NCI-H524 treated with DMSO at 0.1 percent for 48 hours (cell line): ENCODE results near the gene DIP2C.
"Not testable (repeated sequence)": the region's sequence is repeated elsewhere in the genome, so short reads cannot be mapped to it uniquely, and the experiment has no call there.

ENCODE experiments used
- DNase-seq: peaks from one replicate; lab custom pipeline; 2025; lab: John Stamatoyannopoulos, UW

The DIP2C gene

GRCh38 chr10:323651-324293, 365.7 kb downstream of the DIP2C start:
- DNase-seq: no peak

DNA sequence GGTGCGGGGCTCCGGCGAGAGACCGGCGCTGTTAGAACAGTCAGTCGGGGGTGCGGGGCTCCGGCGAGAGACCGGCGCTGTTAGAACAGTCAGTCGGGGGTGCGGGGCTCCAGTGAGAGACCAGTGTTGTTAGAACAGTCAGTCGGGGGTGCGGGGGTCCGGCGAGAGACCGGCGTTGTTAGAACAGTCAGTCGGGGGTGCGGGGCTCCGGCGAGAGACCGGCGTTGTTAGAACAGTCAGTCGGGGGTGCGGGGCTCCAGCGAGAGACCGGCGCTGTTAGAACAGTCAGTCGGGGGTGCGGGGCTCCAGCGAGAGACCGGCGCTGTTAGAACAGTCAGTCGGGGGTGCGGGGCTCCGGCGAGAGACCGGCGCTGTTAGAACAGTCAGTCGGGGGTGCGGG, 366.4 kb downstream of the DIP2C start:
- not testable (repeated sequence) for DNase-seq

- DNase-seq: no peak
These were observed 368.7 kb downstream of the DIP2C start for GRCh38 chr10:320771-321170.

DNA sequence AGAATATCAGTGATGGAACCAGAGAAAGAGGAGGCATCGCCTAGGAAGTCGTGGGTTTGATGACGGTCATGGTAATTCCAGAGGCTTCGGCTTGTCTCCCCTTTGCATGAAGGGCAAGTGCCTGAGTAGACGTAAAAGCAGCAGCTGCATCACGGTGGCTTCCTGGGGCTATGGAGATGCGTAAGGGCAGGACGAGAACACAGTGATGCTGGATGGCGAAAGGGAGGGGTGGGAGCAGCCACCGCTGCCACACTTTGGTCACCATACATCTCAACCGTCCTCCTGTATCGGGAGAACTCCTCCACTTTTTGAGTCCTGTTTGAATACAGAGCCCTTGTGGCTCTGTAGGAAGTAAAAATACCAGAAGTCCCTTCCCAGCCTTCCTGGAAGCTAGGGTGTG, 371.5 kb downstream of the DIP2C start:
- DNase-seq: no peak

DNA sequence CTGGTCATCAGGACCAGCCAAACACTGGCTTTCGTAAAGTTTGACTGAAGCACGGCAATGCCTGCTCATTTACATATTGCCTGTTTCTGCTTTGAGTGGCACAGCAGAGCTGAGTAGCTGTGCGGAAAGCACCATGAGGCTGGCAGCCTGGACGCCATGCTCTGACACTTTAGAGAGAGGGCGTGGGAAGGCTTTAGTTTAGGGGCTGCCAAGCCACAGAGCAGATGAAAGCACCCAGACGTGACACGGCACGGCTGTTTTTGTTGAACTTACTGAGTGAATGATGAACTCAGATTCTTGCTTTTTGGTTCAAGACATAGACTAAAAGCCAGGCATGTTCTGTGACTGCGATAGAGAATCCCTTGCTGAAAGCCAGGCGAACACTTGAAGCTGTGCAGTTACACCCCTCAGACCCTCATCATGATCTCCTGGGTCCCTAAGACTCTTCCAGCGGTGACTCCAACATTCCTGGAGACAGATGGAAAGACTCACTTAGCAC, 372.1 kb downstream of the DIP2C start:
- DNase-seq: no peak

- DNase-seq: no peak
These were observed 373.1 kb downstream of the DIP2C start for GRCh38 chr10:316390-316789.

DNA sequence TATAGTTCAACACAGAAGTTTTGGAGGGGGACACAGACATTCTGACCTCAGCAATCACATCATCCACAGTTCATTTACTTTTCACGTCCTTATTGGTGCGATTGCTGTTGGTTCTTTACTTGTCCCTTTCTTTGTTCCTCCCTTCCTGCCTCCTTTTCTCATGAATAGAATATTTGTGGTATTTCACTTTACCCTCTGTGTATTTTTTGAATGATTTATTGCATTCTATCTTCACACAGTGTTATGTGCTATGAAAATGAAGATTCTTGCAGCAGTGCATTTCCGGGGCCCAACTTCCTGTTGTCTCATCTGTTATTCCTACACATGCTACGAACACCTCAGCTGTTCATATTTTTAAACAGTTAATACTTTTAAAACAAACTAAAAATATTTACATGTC, 374.6 kb downstream of the DIP2C start:
- no peak for DNase-seq

DNA sequence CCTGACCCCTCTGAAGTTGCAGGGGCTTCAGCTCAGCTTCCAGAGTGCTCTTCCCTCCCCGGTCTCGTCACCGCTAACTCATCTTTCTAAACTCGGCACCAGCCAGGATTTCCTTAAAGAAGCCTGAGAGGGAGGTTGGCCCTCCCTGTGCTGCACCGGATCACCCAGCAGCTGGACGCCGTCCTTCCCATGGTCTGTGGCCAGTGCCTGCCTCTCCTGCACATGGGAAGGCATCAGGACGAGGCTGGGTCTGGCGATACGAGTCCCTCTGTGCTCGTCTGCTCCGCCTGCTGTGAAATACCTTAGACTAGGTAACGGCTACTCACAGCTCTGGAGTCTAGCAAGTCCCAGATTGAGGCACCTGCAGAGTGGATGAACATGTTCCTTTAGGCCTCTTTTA, 375.1 kb downstream of the DIP2C start:
- DNase-seq: no peak

- DNase-seq: no peak
These were observed 377.4 kb downstream of the DIP2C start for GRCh38 chr10:311901-312665.

DNA sequence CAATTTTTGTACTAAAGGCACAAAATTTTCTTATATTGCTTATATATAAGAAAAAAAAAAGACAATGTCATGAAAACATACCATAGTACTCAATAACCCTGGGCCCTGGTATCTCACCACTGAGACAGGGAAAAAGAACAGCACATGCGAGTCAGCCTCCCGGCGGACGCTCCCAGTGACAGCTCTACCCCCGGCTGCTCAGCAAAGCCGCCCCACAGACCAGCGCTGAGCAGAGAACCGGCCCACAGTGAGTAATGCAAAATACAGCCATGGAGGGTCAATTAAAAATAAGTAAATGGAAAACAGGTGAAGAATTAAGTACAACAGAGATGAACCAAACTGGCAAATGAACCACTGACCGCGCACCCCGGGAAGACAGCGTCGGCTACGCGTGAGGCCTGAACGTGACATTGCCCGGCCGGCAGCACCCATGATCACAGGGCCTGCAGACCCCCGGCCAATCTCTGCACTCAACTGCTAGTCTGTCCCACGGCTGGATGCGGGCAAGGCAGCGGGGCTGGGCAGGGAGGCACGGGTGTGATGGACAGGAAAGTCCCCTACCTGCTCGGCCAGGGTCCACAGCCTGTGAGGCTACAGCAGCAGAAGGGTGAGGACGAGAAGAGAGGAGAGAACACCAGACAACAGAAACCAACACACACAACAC, 378.4 kb downstream of the DIP2C start:
- DNase-seq: no peak

- DNase-seq: no peak
These were observed 379.1 kb downstream of the DIP2C start for GRCh38 chr10:310371-310770.

GRCh38 chr10:308572-309085, 380.8 kb downstream of the DIP2C start:
- DNase-seq: no peak

- DNase-seq: no peak
These were observed 381.4 kb downstream of the DIP2C start for GRCh38 chr10:308101-308500.

DNA sequence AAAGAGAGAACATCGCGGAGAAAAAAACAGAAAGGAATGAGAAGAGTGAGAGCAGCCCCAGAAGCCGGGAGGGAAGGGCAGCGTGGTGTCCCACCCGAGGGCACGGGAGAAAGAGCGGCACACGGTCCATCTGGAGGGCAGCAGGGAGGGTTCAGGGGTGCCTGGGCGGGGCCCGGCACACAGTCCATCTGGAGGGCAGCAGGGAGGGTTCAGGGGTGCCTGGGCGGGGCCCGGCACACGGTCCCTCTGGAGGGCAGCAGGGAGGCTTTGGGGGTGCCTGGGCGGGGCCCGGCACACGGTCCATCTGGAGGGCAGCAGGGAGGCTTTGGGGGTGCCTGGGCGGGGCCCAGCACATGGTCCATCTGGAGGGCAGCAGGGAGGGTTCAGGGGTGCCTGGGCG, 381.8 kb downstream of the DIP2C start:
- no peak for DNase-seq

DNA sequence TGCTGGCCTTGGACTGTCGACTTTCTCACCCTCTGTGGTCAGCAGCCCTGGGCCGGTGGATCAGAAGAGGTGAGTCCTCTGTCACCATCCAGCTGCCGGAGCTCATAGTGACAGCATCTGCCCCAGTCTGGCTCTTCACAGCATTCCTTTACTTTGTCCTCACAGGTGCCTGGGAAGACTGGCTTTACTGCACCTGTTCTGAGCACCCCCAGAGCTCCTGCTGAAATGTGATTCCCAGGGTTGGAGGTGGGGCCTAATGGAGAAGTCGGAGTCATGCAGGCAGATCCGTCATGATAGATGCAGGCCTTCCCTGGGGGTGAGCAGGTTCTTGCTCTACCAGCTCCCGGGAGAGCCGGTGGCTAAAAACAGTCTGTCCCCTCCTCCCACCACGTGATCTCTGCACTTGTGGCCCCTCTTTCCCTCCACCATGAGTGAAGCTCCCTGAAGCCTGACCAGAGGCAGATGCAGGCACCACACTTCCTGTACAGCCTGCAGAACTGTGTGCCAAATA, 382.7 kb downstream of the DIP2C start:
- no peak for DNase-seq

GRCh38 chr10:306007-306674, 383.3 kb downstream of the DIP2C start:
- DNase-seq: no peak

DNA sequence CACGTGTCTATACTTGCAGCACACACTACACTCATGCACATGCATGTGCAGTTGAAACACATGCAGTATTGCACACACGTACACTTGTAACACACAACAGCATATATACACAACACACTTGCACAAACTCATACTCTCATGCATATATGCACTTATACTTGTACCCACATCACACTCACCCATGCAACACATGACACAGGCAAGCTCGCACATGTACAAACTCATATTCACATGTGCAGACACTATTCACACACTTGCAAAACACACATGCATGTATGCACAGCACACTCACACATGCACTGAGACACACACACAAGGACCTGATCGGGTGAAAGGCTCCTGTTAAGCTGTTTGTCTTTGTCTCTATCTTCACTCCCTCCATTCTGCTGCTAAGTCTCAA, 384.4 kb downstream of the DIP2C start:
- no peak for DNase-seq

GRCh38 chr10:301536-301935, 387.9 kb downstream of the DIP2C start:
- no peak for DNase-seq

- not testable (repeated sequence) for DNase-seq
These were observed 388.9 kb downstream of the DIP2C start for GRCh38 chr10:300580-300979.

- no peak for DNase-seq
These were observed 389.5 kb downstream of the DIP2C start for GRCh38 chr10:299969-300368.

DNA sequence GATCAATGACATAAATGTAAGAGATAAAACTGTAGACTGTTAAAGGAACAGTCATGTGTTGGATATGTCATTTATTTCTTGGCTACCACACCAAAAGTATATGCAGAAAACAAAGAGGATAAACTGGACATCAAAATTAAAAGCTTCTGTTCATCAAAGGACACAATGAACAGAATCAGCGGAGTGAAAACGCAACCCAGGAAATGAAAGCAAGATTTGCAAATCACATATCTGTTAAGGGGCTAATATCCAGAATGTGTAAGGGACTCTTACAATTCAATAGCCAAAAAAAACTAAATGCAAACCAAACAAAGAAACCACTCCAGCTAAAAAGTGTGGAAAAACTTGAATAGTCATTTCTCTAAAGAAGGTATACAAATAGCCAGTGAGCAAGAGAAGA, 390.0 kb downstream of the DIP2C start:
- no peak for DNase-seq

DNA sequence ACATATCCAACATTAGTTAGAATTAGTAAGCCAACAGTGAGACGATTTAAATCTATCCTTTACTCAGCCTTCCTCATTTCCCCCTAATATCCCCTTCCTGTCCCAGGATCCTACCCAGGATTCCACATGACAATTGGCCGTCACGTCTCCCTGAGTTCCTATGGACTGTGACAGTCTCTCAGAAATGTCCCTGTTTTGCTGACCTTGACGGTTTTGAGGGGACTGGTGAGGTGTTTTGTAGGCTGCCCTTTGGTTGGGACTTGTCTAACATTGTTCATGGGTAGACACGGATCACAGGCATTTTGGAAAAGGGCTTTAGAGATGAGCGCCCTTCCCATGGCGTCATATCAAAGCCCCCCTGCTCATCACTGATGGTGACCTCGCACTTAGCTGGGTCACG, 391.4 kb downstream of the DIP2C start:
- DNase-seq: no peak
